ENCODE data around the gene SOS2. TPM values are rescaled to one million over a fixed set of nuclear protein-coding genes. Genes with fewer than 3 reads are reported as not detected.

SOS2 gene
- total and polyA plus RNA-seq, 2 of the 8 experiments (the other 6 are each of a cell fraction or from before 2014, with no cell fraction given): 2.8 to 12.7 TPM

GRCh38 chr14:50117456-50117855 is 113.9 kb downstream of the SOS2 start (continued):
- TF ChIP-seq CHD7 (IDR thresholded peaks at IDR 0.05; ENCODE audit: insufficient replicate concordance, low read length): no peak
- no peak for TF ChIP-seq TAF7 (optimal IDR thresholded peaks at IDR 0.05; ENCODE audit: borderline replicate concordance, low read depth, low read length)
- TF ChIP-seq RFX5 (IDR thresholded peaks at IDR 0.05; ENCODE audit: borderline replicate concordance, low read depth, low read length): no peak
- TF ChIP-seq KDM5A (IDR thresholded peaks at IDR 0.05; ENCODE audit: low read length): no peak
- no peak for TF ChIP-seq KDM4A (IDR thresholded peaks at IDR 0.05; ENCODE audit: low read depth, low read length, severe bottlenecking)
- TF ChIP-seq RBBP5 (IDR thresholded peaks at IDR 0.05; ENCODE audit: borderline replicate concordance, low read depth, low read length): no peak
- no peak for TF ChIP-seq ATF3 (IDR thresholded peaks at IDR 0.05; ENCODE audit: insufficient read depth, low read depth, low read length)
- no peak for TF ChIP-seq SAP30 (IDR thresholded peaks at IDR 0.05; ENCODE audit: insufficient read depth, insufficient replicate concordance, low read length)
- no peak for TF ChIP-seq EZH2 (IDR thresholded peaks at IDR 0.05; ENCODE audit: low read depth, low read length, severe bottlenecking)
- no peak for TF ChIP-seq CEBPB (IDR thresholded peaks at IDR 0.05; ENCODE audit: low read depth, low read length)

Measured in H1 (cell line).